HL-60 (cell line): ENCODE results near the gene CPO.

Source experiments
- CTCF ChIP-seq: IDR thresholded peaks from one replicate; pipeline ENCODE4 v1.5.1; 2011; ENCODE audit warnings: low read length, control low read depth, inconsistent platforms; ENCODE audit not compliant: insufficient read depth
- GABPA ChIP-seq: IDR thresholded peaks from 2 replicates; pipeline ENCODE4 v1.6.1; 2012; ENCODE audit warnings: low read depth
- POLR2AphosphoS5 ChIP-seq: IDR thresholded peaks from 2 replicates; pipeline ENCODE4 v1.6.1; 2012; ENCODE audit warnings: low read depth
- REST ChIP-seq: IDR thresholded peaks from 2 replicates; pipeline ENCODE4 v1.6.1; 2012; ENCODE audit warnings: low read depth; ENCODE audit not compliant: insufficient replicate concordance
- SPI1 ChIP-seq: IDR thresholded peaks from 2 replicates; pipeline ENCODE4 v1.6.1; 2012; ENCODE audit warnings: low read depth, mild to moderate bottlenecking, borderline replicate concordance

GRCh38 chr2:206979922-206980321 is 40.6 kb downstream of the CPO start:
- TF ChIP-seq REST (no peak), CTCF (no peak), POLR2AphosphoS5 (no peak), SPI1 (no peak), GABPA (no peak)
